Activated T-cell treated with anti-CD3 and anti-CD28 coated beads for 4 hours (primary cell): Measurements from ENCODE around the gene ATP1B1.

Experiments
- DNase-seq: peaks from one replicate; pipeline ENCODE4 v3.0.0-alpha.2; 2020

ATP1B1 gene

GRCh38 chr1:169106095-169106920, at the start of gene ATP1B1:
TSS of gene ATP1B1 (plus strand) at chr1:169106690. CDS start at chr1:169106830, 140 bp downstream.
- peak; percentile 68 for DNase-seq

DNA sequence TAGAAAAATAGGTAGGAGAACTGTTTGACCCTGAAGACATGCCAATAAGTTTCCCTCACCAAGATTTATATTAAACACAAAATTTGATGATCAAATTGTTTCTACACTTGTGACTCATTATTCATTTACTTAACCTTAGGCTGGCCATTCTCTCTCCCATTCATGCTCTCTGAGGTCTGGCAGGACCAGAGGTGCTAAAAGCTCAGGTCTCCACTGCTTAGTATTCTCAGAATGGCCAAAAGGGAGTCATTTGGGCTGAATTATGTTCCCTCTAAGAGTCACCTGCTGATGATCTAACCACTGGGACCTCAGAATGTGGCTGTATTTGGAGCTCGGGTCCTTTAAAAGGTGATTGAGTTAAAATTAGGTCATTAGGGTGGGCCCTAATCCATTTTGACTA, 47.1 kb upstream of the ATP1B1 start:
- no peak for DNase-seq

DNA sequence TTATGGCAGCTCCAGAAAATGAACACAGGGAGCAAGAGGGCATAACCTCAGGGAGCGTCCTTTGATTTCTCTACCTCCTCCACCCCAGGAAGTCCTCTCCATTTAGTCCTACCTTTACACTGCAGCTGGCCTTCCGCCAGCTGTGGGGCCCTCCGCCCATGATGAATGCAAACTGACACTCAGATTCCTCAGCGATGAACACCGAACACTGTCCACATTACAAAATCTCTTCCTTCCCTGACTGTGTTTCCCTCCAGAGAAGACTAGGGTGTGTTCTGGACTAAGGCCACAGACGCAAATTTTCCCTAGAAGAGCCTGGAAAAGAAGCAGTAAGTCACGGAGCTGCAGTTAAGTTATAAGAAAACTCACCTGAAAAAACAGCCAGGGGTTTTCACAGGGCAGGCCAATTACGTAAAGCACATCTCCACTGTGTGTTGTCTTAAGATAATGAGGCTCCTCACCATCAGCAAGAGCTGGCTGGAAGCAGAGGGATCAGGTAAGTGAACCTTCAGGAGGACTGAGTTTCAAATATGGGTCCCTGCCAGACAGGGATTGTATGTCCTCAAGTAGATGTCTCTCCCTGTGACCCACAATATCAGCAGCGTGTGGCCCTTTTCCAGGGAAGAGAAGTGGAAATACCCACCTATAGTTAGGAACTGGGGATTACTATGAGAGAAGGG, 46.3 kb upstream of the ATP1B1 start:
- no peak for DNase-seq

GRCh38 chr1:169060919-169061639, 45.4 kb upstream of the ATP1B1 start:
- DNase-seq: no peak

- DNase-seq: no peak
Measured at GRCh38 chr1:169062152-169062551, 44.3 kb upstream of the ATP1B1 start.

DNA sequence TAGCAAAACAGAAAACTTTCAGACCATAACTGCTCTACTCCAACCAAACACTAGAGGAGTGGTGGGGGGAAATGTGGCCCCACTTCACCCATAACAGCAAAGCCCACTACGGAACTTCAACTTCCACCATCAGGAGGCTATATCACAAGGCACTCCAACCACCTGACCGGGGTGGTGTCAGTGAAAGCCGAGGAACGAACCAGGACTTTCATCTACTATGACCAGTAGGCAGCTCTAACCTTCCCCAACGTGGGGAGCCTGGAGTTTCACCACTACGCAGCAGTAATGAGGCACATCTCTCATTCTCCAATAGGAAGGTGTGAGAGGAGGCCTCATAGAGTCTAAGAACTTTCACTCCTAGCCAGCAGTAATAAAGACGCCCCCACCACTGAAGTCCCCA, 42.4 kb upstream of the ATP1B1 start:
- DNase-seq: no peak

- DNase-seq: no peak
Measured at GRCh38 chr1:169070547-169070946, 35.9 kb upstream of the ATP1B1 start.

GRCh38 chr1:169070958-169071357, 35.5 kb upstream of the ATP1B1 start:
- DNase-seq: no peak

- no peak for DNase-seq
Measured at GRCh38 chr1:169072945-169073725, 33.4 kb upstream of the ATP1B1 start.

DNA sequence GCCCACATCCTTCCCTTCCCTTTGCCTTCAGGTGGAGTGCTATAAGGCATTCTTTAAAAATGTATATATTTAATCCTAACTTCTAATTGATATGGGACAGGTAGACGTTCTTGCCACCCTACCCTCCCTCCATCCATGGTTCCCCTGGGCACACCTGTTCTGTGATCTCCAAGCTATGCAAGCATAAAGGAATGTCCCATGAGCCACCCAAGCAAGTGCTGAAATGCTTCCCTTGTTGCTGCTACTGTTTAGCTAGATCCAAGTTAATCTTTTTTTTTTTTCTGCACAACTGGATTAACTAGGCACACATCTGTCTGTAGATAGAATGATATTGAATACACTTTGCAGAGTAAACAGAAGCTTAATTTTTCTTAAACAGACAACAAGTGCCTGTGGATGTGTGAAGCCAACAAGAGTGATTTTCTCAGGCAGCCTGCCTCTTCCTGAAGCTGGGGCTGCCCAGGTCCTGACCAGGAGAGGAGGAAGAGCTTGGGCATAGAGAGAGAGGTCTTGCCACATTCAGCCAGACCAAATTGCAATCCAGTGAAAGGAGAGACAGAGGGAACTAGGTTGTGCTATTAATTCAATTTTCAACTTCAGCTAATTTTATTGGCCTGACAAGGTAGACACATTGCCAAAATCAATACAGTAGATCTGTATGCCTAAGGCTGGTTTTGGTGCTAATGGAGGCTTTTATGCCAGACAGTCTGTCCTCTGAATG, 28.2 kb upstream of the ATP1B1 start:
- DNase-seq: no peak

GRCh38 chr1:169081503-169082123, 24.9 kb upstream of the ATP1B1 start:
- DNase-seq: no peak

DNA sequence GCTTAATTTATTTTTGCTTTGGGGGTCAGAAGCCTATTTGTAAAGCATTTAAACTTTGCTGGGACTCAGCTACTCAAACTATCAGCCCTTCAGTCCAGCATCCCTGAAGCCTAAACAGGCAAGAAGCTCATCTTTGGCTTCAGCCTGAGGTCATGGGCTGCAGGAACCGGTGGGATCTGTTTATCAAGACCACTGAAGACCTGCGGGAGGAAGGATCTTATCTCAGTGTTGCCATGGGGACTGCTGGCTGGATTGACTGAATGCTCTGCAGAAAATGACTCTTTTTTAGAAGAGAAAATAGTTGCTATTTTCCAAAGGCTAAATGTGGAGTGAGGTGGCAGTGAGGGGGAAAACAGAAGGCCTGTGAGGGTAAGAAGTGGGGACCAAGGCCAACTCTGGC, 20.6 kb upstream of the ATP1B1 start:
- DNase-seq: no peak

- DNase-seq: no peak
Measured at GRCh38 chr1:169086603-169087455, 19.7 kb upstream of the ATP1B1 start.

DNA sequence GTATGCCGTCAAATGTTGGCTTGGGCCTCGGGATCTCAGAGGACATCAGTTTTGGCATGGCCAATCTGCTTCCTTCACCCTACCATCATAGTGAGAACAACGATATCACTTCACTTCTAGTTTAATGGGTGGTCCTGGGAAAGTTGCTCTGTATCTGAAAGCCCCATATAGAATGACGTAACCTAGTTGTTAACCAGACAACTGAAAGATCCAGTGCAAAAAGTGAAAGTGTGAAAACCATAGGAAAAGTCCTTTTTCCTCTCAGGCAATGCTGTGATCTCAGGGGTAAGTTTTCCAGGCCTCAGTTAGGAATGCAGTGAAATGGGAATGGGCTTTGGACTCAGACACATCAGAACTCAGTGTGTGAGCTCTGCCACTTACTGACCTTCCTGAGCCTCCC, 18.6 kb upstream of the ATP1B1 start:
- no peak for DNase-seq

GRCh38 chr1:169089776-169090175, 16.7 kb upstream of the ATP1B1 start:
- no peak for DNase-seq

GRCh38 chr1:169090308-169090899, 16.1 kb upstream of the ATP1B1 start:
- no peak for DNase-seq

DNA sequence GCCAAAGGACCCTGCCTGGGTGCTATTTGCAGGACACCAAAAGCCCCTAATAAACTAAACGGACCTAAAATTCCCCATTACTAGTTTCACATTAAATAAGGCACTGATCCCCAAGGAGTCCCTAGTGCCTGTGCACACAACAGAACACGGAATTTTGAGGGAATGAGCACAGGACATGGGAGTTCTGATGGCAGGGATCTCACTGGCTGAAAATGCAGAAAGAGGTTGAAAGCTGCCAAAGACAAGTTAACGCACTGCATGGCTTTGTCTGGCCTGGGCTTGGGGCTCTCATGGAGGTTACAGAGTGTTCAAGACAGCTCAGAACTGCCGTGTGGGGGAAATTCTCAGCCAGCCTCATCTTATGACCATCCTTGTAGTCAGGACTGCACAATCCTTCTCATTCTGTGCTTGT, 15.6 kb upstream of the ATP1B1 start:
- DNase-seq: no peak

DNA sequence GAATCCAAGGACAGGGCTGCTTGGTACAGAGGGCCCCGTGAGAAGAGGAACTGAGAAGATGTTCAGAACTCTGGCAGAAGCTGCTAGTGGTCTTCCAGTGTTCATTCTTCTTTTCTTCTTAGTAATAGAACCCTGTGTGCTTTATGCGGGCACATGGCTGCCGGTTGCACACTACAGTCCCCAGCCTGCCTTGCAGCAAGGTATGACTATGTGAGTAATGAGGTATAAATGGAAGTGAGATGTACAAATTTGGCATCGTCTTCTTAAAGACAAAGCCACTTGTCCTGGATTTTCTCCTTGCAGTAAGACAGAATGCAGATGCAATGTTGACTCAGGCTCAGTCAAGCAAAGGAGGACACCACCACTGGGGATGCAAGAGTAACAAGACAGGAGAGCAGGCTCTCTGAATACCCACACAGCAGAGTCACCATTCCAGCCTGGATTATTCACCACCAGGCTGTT, 15.0 kb upstream of the ATP1B1 start:
- no peak for DNase-seq

DNA sequence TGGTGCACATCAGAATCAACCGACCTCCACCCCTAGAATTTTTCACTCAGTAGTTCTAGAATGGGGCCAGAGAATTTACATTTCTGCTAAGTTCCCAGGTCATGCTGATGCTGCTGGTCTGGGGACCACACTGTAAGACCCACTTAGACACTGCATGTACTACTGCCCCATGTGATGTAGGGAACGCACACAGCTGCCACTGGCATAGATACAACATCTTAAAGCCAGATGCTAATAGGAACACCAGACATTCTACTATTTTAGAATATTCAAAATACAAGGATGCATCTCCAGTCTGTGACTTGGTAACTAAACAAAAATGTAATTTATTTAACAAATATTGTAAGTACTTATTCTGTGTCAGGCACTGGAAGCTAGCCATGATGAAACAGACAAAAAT, 14.1 kb upstream of the ATP1B1 start:
- no peak for DNase-seq

DNA sequence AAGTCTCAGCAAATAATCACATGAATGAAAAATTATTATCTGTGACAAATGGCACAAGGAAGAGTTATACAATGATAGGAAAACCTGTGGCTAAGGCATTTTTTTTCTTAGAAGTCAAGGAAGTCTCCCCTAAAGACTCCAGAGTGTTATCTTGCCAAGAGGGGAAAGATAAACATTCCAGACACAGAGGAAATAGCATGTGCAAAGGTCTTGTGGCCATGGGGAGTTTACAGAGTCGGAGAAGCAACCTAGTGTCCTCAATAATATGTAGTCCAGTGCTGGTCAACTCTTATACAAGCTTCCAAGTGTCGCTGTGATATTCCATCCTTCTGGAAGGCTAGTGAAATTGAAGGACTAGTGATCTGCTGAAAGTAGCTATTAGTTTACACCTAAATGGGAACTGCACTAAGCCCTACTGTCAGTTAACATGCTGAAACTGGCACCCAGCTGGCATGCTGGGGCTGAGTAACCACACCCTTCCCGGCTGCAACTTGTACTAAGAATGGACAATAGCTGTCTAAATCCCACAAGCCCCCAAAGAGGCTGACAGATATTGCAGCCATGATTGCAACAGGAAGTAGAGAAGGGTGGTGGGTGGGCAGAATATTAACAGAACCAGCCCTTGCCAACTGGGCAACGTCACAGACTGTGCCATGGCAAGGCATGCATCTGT, 11.5 kb upstream of the ATP1B1 start:
- DNase-seq: no peak
